Myocyte (in vitro differentiated cells): ENCODE results near the gene NBPF6. TPM values are rescaled to one million over a fixed set of nuclear protein-coding genes. Genes with fewer than 3 reads are reported as not detected.
"Not testable (repeated sequence)": the region's sequence is repeated elsewhere in the genome, so short reads cannot be mapped to it uniquely, and the experiment has no call there.

Experiments
- DNase-seq: peaks from one replicate; pipeline ENCODE4 v3.0.0-alpha.2; 2012; ENCODE audit warnings: low read depth
- polyA plus RNA-seq: library from polyadenylated mRNA; unstranded; fragments of >200 nt; gene quantifications from one replicate; pipeline ENCODE4 v1.2.1, GENCODE V29; 2012; ENCODE audit warnings: missing spikeins
- total RNA-seq: library from RNA; depleted of rRNA; stranded (reverse); fragments of >200 nt; gene quantifications from 2 replicates; pipeline ENCODE4 v1.2.3, GENCODE V29; 2014

NBPF6 gene
- not detected in 2 replicates for total RNA-seq
- not detected for polyA plus RNA-seq

DNA sequence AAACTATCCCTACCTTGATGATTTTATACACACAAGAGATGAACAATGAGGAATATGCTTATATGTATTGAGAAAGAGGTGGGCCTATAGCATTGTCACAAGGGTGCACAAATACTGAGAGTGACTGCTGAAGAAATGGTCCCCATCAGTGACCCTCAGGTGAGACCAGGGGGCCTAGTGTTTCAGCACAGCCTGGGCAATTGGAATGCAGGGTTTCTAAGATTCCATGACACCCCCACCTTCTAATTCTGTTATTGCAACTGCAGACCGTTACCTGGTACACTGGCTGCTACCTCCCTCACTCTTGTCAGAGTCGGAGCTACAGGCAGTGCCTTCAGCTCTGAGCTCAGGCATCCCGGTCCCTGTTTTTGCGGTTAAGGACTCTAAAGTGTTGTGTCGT, at the start of gene NBPF6:
Gene NBPF6, plus strand, starts transcription at position 301 of the 400 bp plus-strand sequence. CDS start 259 bp downstream, outside the sequence.
- not testable (repeated sequence) for DNase-seq

- DNase-seq = not testable (repeated sequence)
Measured at GRCh38 chr1:108411098-108411833, 38.9 kb upstream of the NBPF6 start.

DNA sequence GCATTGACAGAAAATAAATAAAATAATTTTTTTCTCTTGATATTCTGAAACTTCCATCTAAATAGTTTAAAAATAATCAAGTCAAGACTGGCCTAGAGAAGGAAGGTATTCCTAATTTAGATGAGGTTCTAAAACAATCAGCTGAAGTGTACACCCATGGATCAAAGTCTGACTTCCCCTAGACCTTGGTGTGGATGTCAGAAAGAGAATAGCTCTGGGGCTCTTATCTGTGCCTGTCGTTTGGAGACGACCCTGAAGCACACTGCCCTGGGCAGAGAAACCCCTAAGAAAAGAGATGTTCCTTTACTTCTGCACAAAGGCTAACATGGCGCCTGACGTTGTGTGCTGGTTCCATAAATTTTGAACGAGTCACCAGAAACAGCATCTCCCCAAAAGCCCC, 30.0 kb upstream of the NBPF6 start:
- not testable (repeated sequence) for DNase-seq

DNA sequence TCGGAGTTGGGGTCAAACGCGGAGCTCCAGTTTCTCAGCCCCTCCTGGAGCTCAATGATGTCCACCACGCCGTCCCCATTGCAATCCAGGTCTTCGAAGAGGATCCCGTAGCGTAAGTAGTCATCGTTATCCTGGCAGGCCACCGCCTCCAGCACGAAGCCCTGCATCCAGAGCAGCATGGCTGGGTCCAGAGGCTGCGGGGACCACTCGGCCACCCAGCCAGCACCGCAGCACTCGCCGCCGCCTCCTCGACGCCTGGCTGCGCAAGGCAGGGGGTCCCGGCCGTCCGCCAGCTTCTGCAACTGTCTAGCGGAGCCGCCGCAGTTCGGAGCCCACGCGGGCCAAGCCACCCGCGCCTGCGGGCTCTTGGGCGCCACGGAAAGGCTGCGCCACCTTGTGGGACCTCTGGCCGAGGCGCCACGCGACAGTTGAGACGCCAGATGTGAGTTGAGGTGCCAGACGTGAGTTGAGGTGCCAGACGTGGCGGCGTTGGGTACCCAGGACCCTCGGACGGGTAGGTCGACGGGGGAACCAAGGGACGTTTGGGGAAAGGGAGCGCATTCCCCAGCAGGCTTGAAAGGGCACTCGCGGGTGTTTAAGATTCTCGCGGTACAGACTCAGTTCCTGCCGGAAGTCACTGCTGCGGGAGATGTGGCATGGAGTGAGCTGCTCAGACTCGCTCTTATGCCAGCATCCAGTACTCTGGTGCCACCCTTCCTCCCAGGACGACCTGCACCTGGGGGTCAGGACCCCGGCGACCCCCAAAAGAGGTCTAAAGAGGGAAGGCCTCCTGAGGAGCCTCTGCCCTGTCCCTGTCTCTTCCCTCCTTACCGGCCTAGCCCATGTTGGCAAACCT, 28.9 kb upstream of the NBPF6 start:
- DNase-seq = not testable (repeated sequence)

DNA sequence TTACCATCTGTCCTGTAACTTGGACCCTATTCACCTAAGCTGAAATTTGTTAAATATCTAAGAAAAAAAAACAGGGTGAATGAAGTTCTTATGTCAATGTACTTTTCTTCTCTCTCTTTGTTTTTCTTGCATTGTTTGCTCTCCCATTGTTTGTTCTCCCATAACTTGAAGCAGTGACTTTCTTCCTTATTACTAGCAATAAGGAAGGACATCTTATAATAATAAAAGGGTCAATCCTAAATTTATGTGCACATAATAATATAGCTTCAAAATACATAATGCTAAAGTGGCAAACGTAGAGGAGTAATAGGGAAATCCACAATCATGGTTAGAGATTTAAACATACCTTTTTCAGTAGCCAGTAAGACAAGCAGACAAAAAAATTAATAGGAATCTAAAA, 23.3 kb upstream of the NBPF6 start:
- not testable (repeated sequence) for DNase-seq

DNA sequence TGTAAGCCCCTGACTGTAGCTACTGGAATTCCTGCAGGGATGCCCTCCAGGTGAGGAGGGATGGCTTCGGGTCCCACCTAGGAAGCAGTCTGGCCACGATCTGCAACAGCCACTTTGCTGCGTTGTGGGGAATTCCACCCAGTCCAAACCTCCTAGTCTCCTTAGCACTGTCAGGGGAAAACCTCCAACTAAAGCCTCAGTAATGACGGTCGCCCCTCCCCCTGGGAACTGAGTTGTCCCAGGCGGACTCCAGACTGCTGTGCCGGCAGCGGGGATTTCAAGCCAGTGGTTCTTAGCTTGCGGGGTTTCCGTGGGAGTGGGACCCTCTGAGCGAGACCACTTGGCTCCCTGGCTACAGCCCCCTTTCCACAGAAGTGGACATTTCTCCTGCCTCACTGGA, 18.1 kb upstream of the NBPF6 start:
- not testable (repeated sequence) for DNase-seq

GRCh38 chr1:108433404-108433803, 16.7 kb upstream of the NBPF6 start:
- DNase-seq = not testable (repeated sequence)

GRCh38 chr1:108438536-108438935, 11.6 kb upstream of the NBPF6 start:
- not testable (repeated sequence) for DNase-seq

DNA sequence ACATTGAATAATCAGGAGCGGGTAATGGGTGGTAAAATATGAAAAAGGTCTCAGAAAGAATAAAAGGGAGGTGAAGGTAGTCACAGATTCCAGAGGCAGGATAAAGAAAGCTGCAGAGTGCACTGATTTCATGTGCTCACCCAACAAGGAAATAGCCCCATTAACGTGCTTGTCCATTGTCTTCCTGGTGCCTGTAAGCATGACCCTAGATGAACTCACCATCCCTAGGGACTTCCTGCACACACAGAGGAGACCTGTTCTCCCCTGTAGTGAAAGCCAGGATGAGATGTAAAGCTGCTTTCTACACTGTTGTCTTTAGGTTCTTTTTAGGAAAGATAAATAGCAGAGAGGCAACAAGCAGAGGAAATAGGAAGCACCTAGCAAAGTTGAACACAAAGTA, 4.4 kb downstream of the NBPF6 start:
- DNase-seq = not testable (repeated sequence)

DNA sequence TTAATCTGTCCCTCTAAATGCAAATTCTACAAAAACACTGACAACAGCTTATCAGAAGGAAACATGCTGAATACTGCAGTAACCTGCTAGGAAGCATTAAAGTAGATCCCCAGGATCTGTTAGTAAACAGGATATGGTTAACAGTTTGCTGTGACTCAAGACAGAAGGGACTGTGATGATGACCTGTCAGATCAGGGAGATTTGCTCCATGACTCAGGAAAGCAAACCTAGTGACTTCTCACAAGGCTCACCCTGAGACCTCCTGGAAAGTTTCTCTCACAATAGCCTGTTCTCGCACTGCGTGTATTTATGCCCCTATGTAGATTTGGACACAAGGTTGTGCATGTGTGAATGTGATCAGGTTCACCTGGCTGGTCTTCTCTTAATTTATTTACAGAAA, 8.5 kb downstream of the NBPF6 start:
- DNase-seq = not testable (repeated sequence)

GRCh38 chr1:108461758-108462157, 11.6 kb downstream of the NBPF6 start:
- not testable (repeated sequence) for DNase-seq

DNA sequence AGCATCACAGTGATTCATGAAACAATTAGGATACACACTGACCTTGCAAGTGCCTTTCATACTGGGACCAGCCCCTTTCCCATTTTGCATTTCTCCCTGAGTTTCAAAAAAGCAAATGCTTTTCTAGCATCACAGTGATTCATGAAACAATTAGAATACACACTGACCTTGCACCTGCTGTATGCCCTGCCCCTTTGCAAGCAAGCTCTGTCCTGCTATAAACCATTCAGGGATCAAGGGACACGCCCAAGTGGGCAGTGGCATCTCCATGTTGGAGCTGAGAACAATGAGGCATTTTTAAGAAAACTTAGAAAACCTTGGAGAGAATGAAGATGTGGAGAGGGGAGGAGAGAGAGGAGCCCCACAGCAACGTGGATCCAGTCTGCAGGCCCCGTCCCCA, 13.8 kb downstream of the NBPF6 start:
- not testable (repeated sequence) for DNase-seq

GRCh38 chr1:108466166-108466565, 16.0 kb downstream of the NBPF6 start:
- not testable (repeated sequence) for DNase-seq

DNA sequence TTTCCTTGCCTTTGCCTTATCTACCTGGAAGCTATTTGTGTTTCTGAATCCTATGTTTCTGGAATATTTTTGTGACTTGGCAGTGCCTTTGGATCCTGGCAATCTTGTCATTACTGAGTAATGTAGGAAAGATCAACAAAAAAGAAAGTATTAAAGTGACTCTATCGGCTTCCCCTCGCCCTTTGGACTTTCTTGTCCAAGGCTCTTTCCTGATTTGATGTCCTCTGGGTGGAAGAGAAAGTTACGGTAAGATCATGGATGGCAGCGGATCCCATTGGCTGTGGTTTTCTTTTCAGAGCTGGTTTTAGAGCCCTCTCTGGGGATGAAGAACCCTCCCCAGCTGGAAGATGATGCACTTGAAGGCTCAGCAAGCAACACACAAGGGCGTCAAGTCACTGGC, 17.0 kb downstream of the NBPF6 start:
- not testable (repeated sequence) for DNase-seq

GRCh38 chr1:108470750-108471149, 20.6 kb downstream of the NBPF6 start:
- DNase-seq = not testable (repeated sequence)

- DNase-seq = not testable (repeated sequence)
Measured at GRCh38 chr1:108474516-108474915, 24.4 kb downstream of the NBPF6 start.

DNA sequence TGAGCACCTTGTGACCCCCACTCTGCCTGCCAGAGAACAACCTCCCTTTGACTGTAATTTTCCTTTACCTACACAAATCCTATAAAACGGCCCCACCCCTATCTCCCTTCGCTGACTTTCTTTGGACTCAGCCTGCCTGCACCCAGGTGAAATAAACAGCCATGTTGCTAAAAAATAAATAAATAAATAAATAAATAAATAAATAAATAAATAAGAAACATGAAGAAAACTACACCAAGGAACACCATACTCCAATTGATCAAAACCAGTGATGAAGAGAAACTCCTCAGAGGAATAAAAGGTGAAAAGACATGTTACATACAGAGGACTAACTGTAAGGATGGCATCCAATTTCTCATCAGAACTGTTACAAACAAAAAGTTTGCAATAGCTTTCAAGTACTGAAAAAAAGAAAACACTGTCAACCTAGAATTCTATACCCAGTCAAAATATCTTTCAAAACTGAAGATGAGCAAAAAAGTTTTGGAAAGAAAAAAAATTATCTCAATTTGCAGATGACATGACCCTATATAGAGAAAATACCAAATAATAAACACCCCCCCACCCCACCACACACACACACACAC, 28.4 kb downstream of the NBPF6 start:
- DNase-seq = no peak

GRCh38 chr1:108482708-108483107, 32.6 kb downstream of the NBPF6 start:
- no peak for DNase-seq

DNA sequence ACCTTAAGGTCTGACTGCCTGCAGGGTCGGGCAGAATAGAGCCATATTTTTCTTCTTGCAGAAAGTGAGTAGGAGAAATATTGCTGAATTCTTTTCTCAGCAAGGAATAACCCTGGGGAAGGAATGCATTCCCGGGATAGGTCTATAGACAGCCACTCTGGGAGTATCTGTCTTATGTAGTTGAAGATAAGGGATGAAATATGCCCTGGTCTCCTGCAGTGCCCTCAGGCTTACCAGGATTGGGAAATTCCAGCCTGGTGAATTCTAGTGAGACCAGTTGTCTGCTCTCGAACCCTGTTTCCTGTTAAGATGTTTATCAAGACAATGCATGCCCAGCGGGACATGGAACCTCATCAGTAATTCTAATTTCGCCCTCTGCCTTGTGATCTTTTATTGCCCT, 35.8 kb downstream of the NBPF6 start:
- not testable (repeated sequence) for DNase-seq

DNA sequence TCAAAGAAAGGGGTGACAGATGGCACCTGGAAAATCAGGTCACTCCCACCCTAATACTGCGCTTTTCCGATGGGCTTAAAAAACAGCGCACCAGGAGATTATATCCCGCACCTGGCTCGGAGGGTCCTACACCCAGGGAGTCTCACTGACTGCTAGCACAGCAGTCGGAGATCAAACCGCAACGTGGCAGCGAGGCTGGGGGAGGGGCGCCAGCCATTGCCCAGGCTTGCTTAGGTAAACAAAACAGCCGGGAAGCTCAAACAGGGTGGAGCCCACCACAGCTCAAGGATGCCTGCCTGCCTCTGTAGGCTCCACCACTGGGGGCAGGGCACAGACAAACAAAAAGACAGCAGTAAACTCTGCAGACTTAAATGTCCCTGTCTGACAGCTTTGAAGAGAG, 36.6 kb downstream of the NBPF6 start:
- not testable (repeated sequence) for DNase-seq

- DNase-seq = not testable (repeated sequence)
Measured at GRCh38 chr1:108495008-108495407, 44.9 kb downstream of the NBPF6 start.

DNA sequence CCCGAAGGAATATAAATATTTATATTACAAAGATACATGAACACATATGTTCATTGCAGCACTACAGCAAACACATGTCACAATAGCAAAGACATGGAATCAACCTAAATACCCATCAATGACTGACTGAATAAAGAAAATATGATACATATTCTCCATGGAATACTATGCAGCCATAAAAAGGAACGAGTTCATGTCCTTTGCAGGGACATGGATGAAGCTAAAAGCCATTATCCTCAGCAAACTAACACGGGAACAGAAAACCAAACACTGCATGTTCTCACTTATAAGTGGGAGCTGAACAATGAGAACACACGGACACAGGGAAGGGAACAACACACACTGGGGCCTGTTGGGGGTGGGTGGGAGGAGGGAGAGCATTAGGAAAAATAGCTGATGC, 46.7 kb downstream of the NBPF6 start:
- DNase-seq = not testable (repeated sequence)
